ENCODE data around the gene C1orf105. TPM values are rescaled to one million over a fixed set of nuclear protein-coding genes. Genes with fewer than 3 reads are reported as not detected.

Gene C1orf105
- total and polyA plus RNA-seq, 2 of the 13 experiments (the other 11 are each of a cell fraction or from before 2014, with no cell fraction given): 0.15 to 0.45 TPM

DNA sequence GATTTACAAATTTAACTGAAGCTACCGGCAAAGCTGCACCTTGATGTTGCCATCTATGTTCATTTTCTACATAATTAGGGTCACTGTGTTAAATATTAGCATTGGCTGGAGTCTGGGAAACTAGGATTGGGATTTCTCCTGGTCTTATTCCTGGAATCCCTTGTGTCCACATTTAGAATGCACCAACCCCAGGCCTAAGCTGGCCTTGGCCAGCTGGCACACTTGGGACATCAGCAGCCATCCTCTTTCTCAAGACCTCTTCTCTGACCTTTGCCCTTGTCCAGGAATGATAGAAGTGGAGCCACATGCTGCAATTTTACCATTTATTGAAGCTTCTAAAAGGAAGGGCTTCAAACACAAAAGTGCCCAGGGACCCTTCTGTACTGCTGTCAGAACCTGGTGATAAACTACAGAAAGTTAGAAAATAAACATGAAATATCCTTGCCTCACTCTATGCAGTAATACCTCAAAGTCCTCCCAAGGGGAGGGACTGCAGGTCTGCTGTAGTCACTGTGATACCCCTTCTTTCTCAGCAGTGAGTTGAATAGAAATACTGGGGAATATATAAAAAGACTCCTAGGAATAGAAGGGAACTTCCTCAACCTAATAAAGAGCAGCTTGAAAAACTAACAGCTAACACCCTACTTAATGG lies 37.1 kb downstream of the C1orf105 start:
- Histone ChIP-seq H3K27ac (ENCODE audit: extremely low read length, insufficient read depth, low read length) (no peak overlapping the region), H2AFZ (ENCODE audit: low read length) (no peak overlapping the region), H3K4me3 (replicated peaks in 1 of 3; ENCODE audit: insufficient read depth in 1 of 3, low read depth in 2 of 3, low read length in 3 of 3) (no peak overlapping the region), H3K4me1 (ENCODE audit: insufficient read depth, low read length) (peaks cover 21% of the 10 kb centered on the region), H3K4me2 (ENCODE audit: low read depth, low read length) (no peak overlapping the region), H3K9me3 (ENCODE audit: low read length) (no peaks in the 10 kb centered on the region), H3K79me2 (ENCODE audit: insufficient read depth, low read length) (no peaks in the 10 kb centered on the region), H3K27me3 (ENCODE audit: control insufficient read depth in 1 of 2, insufficient read depth in 2 of 2, low read length in 2 of 2) (no peaks in the 10 kb centered on the region), H3K9ac (ENCODE audit: insufficient read depth, low read depth, low read length) (no peak overlapping the region), H3K36me3 (replicated peaks in 1 of 2; ENCODE audit: control insufficient read depth in 1 of 2, insufficient read depth in 2 of 2, low read length in 2 of 2) (no peaks in the 10 kb centered on the region), H4K20me1 (ENCODE audit: insufficient read depth, low read length) (no peaks in the 10 kb centered on the region)
- ATAC-seq: no peak
- no peak for FAIRE-seq
- in situ Hi-C loops (cut with HindIII; ENCODE audit: extremely low pct_ligation_motif_present, low pct_unique_long_range_greater_than_20kb): no loop called here
- DNase-seq (ENCODE audit: low spot score): no peak
- CTCF ChIA-PET (ENCODE audit: low intra/inter-chr PET ratio, low total read pairs): no interaction called here
- intact Hi-C loops (cut with micrococcal nuclease; ENCODE audit: unreplicated experiment): no loop called here
- POLR2A ChIA-PET: interaction anchor here (0.9 to 1.4 kb wide), 3 partner anchors 8 to 75 kb away, joined by 3 to 4 read pairs (median 3); no protein-coding TSS in a partner anchor
- TF ChIP-seq RFX3 (CRISPR knock-in tag; IDR thresholded peaks at IDR 0.05) (no peak), ZNF7 (CRISPR knock-in tag; IDR thresholded peaks at IDR 0.05) (peak; percentile 57; the same call in 1 of the 2 replicates), ZNF556 (CRISPR knock-in tag; IDR thresholded peaks at IDR 0.05; ENCODE audit: borderline replicate concordance) (no peak), NR2F1 (CRISPR knock-in tag; IDR thresholded peaks at IDR 0.05) (no peak)
- BruUV-seq (replicated peaks): no TSS peak
- 46% methylated on average over 1 of the region's 1 CpG for WGBS (ENCODE audit: low lambda C conversion rate)

DNA sequence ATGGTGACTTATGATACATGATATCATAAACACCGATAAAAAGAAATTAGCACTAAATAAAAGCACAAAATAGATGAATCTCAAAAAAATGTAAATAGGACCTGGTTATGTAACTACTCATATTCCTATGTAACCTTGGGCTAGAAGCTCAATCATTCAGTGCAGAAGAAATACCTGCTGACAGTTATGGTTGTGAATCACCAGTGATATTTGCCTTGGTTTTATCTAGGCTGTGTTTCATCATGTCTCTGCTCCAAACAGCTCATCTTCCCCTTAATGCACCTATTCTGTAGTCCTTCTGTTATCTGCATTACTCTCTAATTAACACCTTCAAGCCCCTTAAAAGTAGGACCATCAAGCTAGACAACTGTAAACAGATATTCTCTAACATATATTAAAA lies 39.7 kb downstream of the C1orf105 start:
- ChIA-PET CTCF (ENCODE audit: low intra/inter-chr PET ratio, low total read pairs) (no interaction called here), POLR2A (interaction anchor here (1.0 to 2.1 kb wide), 3 partner anchors 9 to 72 kb away, joined by 6 to 14 read pairs (median 11); partner anchors contain the start of gene SUCO)
- 93% methylated on average over 1 of the region's 1 CpG for WGBS (ENCODE audit: low lambda C conversion rate)
- H2AFZ ChIP-seq (ENCODE audit: low read length): no peak overlapping the region
- no peaks in the 10 kb centered on the region for H3K79me2 ChIP-seq (ENCODE audit: insufficient read depth, low read length)
- H3K36me3 ChIP-seq (replicated peaks in 1 of 2; ENCODE audit: control insufficient read depth in 1 of 2, insufficient read depth in 2 of 2, low read length in 2 of 2): no peaks in the 10 kb centered on the region
- no peak overlapping the region for H3K4me3 ChIP-seq (replicated peaks in 1 of 3; ENCODE audit: insufficient read depth in 1 of 3, low read depth in 2 of 3, low read length in 3 of 3)
- no TSS peak for BruUV-seq (replicated peaks)
- H3K27ac ChIP-seq (ENCODE audit: extremely low read length, insufficient read depth, low read length): no peak overlapping the region
- H3K9ac ChIP-seq (ENCODE audit: insufficient read depth, low read depth, low read length): no peak overlapping the region
- no peaks in the 10 kb centered on the region for H3K27me3 ChIP-seq (ENCODE audit: control insufficient read depth in 1 of 2, insufficient read depth in 2 of 2, low read length in 2 of 2)
- ATAC-seq: no peak; the same call in 2 of the 3 replicates
- H3K4me1 ChIP-seq (ENCODE audit: insufficient read depth, low read length): 0 out of 2 replicates have a peak, but pooled peaks cover 6% of the 10 kb centered on the region
- no peaks in the 10 kb centered on the region for H3K9me3 ChIP-seq (ENCODE audit: low read length)
- intact Hi-C loops (cut with micrococcal nuclease; ENCODE audit: unreplicated experiment): loop anchor here (1.0 kb wide), 1 partner anchor 9 kb away; no protein-coding TSS in a partner anchor
- no peaks in the 10 kb centered on the region for H4K20me1 ChIP-seq (ENCODE audit: insufficient read depth, low read length)
- in situ Hi-C loops (cut with HindIII; ENCODE audit: extremely low pct_ligation_motif_present, low pct_unique_long_range_greater_than_20kb): no loop called here
- no peak overlapping the region for H3K4me2 ChIP-seq (ENCODE audit: low read depth, low read length)
- DNase-seq (ENCODE audit: low spot score): peak; percentile 41
- no peak for FAIRE-seq
- no peak for TF ChIP-seq TBL1XR1 (IDR thresholded peaks at IDR 0.05; ENCODE audit: borderline replicate concordance, low read length, partially characterized antibody)
- no peak for TF ChIP-seq ZNF10 (CRISPR knock-in tag; IDR thresholded peaks at IDR 0.05; ENCODE audit: borderline replicate concordance, low read depth)
- TF ChIP-seq, protein P1, sequence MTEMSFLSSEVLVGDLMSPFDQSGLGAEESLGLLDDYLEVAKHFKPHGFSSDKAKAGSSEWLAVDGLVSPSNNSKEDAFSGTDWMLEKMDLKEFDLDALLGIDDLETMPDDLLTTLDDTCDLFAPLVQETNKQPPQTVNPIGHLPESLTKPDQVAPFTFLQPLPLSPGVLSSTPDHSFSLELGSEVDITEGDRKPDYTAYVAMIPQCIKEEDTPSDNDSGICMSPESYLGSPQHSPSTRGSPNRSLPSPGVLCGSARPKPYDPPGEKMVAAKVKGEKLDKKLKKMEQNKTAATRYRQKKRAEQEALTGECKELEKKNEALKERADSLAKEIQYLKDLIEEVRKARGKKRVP (CRISPR knock-in tag; IDR thresholded peaks at IDR 0.05): peak in 1 of 2 experiments; percentile 55; a peak in 1 of 4 replicates
- TF ChIP-seq FOSL2 (CRISPR knock-in tag; IDR thresholded peaks at IDR 0.05): peak; percentile 46
- no peak for TF ChIP-seq MIER2 (CRISPR knock-in tag; IDR thresholded peaks at IDR 0.05)

Measured in HepG2 (cell line).